H1 (cell line): Measurements from ENCODE around the gene PEAK3. TPM values are rescaled to one million over a fixed set of nuclear protein-coding genes. Genes with fewer than 3 reads are reported as not detected.
A peak's percentile ranks its signal among the peaks of the same experiment; 100 is the strongest.

Experiments used
- CTCF ChIA-PET: fragments of 300-600 bp; sonication (Branson Sonifier 250); formaldehyde crosslinking; loops from one replicate; lab custom pipeline; 2021; ENCODE audit not compliant: partially characterized antibody; lab: Charles Lee
- POLR2A ChIA-PET: fragments of 300-600 bp; sonication (Branson Sonifier 250); formaldehyde crosslinking; loops from one replicate; lab custom pipeline; 2021; ENCODE audit warnings: inconsistent platforms; ENCODE audit not compliant: partially characterized antibody; lab: Charles Lee
- DNase-seq, 2 experiments: peaks; one replicate each; pipeline versions ENCODE4 v3.0.0 to v3.0.0-alpha.2; 2010 to 2022; ENCODE audit warnings: low spot score in 2 of 2, low read depth in 1 of 2, mixed read lengths in 1 of 2
- FAIRE-seq: peaks from 2 replicates; lab custom pipeline; 2011; peaks lifted over from hg19 to GRCh38; lab: Jason Lieb, UNC
- H2AFZ ChIP-seq: 2 replicates; pipeline ENCODE4 v1.8.1; 2012; ENCODE audit warnings: low read length, inconsistent platforms
- H2AK5ac ChIP-seq: 2 replicates; pipeline ENCODE4 v1.6.1; 2013; ENCODE audit warnings: low read depth, low read length
- H2BK120ac ChIP-seq: replicated peaks from 2 replicates; pipeline ENCODE3; 2013; ENCODE audit warnings: low read depth, low read length, inconsistent platforms
- H2BK12ac ChIP-seq: 2 replicates; pipeline ENCODE4 v1.6.1; 2013; ENCODE audit warnings: low read depth, low read length
- H2BK15ac ChIP-seq: 2 replicates; pipeline ENCODE4 v1.6.1; 2013; ENCODE audit warnings: low read length
- H2BK20ac ChIP-seq: 2 replicates; pipeline ENCODE4 v1.6.1; 2013; ENCODE audit warnings: low read length
- H2BK5ac ChIP-seq: 2 replicates; pipeline ENCODE4 v1.6.1; 2013; ENCODE audit warnings: low read depth, low read length
- H3K14ac ChIP-seq: 2 replicates; pipeline ENCODE4 v1.6.1; 2013; ENCODE audit warnings: inconsistent platforms; ENCODE audit not compliant: insufficient read length
- H3K18ac ChIP-seq: 2 replicates; pipeline ENCODE4 v1.6.1; 2013; ENCODE audit warnings: low read length; ENCODE audit errors: extremely low read depth
- H3K23ac ChIP-seq: 2 replicates; pipeline ENCODE4 v1.6.1; 2013; ENCODE audit warnings: inconsistent platforms; ENCODE audit not compliant: insufficient read length
- H3K23me2 ChIP-seq: 2 replicates; pipeline ENCODE4 v1.6.1; 2013; ENCODE audit warnings: low read depth, low read length
- H3K27ac ChIP-seq: 2 replicates; pipeline ENCODE4 v1.6.1; 2011; ENCODE audit warnings: low read depth, low read length, inconsistent platforms
- H3K27me3 ChIP-seq, 4 experiments: replicated peaks in 1 of 4; 1 replicate in 1 of 4; 2 replicates in 3 of 4; pipeline versions ENCODE4 v1.6.1 to v1.8.1; 2011 to 2013; ENCODE audit warnings: low read length in 3 of 4, mild to moderate bottlenecking in 3 of 4, inconsistent platforms in 2 of 4, mixed read lengths in 2 of 4, moderate library complexity in 1 of 4; ENCODE audit not compliant: control insufficient read depth in 3 of 4, insufficient read depth in 3 of 4; ENCODE audit errors: extremely low read depth in 1 of 4
- H3K36me3 ChIP-seq, 4 experiments: 2 replicates each; pipeline versions ENCODE4 v1.6.1 to v1.8.1; 2011 to 2013; ENCODE audit warnings: mild to moderate bottlenecking in 4 of 4, low read length in 3 of 4, moderate library complexity in 2 of 4, control low read depth in 1 of 4, inconsistent platforms in 1 of 4; ENCODE audit not compliant: insufficient read depth in 4 of 4, control insufficient read depth in 2 of 4
- H3K4ac ChIP-seq: replicated peaks from 2 replicates; pipeline ENCODE3; 2013; ENCODE audit warnings: low read length, low read depth, mixed read lengths, inconsistent platforms; ENCODE audit not compliant: insufficient read length
- H3K4me1 ChIP-seq, 4 experiments: replicated peaks in 1 of 4; 1 replicate in 1 of 4; 2 replicates in 3 of 4; pipeline versions ENCODE4 v1.6.1 to v1.8.1; 2011 to 2013; ENCODE audit warnings: low read length in 3 of 4, inconsistent platforms in 2 of 4, mixed read lengths in 1 of 4; ENCODE audit not compliant: insufficient read depth in 4 of 4, control insufficient read depth in 3 of 4
- H3K4me2 ChIP-seq, 2 experiments: 2 replicates each; pipeline versions ENCODE4 v1.6.1 to v1.8.1; 2011 to 2013; ENCODE audit warnings: low read depth in 2 of 2, low read length in 2 of 2, control low read depth in 1 of 2, inconsistent platforms in 1 of 2, mild to moderate bottlenecking in 1 of 2; ENCODE audit not compliant: insufficient read depth in 1 of 2
- H3K4me3 ChIP-seq, 4 experiments: fragments of 200-600, 300-600 bp in 1 of 4; sonication (generic), shearing (Covaris generic), sonication (Bioruptor Twin) in 1 of 4; 2 replicates each; pipeline versions ENCODE4 v1.5.1 to v1.8.1; 2011 to 2016; ENCODE audit warnings: low read length in 4 of 4, low read depth in 3 of 4, control low read depth in 2 of 4, inconsistent platforms in 2 of 4, mild to moderate bottlenecking in 2 of 4, mixed read lengths in 1 of 4, moderate library complexity in 1 of 4; ENCODE audit not compliant: insufficient read depth in 2 of 4; ENCODE audit errors: extremely low read depth in 1 of 4
- H3K56ac ChIP-seq: replicated peaks from 2 replicates; pipeline ENCODE3; 2013; ENCODE audit warnings: low read depth, mild to moderate bottlenecking, mixed read lengths, low read length, inconsistent platforms; ENCODE audit not compliant: insufficient read length
- H3K79me1 ChIP-seq: 2 replicates; pipeline ENCODE4 v1.6.1; 2013; ENCODE audit warnings: low read depth, low read length, control low read depth
- H3K79me2 ChIP-seq, 2 experiments: 2 replicates each; pipeline versions ENCODE4 v1.6.1 to v1.8.1; 2012 to 2013; ENCODE audit warnings: low read length in 2 of 2, mild to moderate bottlenecking in 2 of 2, inconsistent platforms in 1 of 2; ENCODE audit not compliant: insufficient read depth in 2 of 2, control insufficient read depth in 1 of 2
- H3K9ac ChIP-seq, 4 experiments: replicated peaks in 1 of 4; 1 replicate in 1 of 4; 2 replicates in 3 of 4; pipeline versions ENCODE4 v1.6.1 to v1.8.1; 2011 to 2013; ENCODE audit warnings: low read depth in 3 of 4, low read length in 3 of 4, control low read depth in 2 of 4, mild to moderate bottlenecking in 2 of 4, moderate library complexity in 2 of 4, inconsistent platforms in 1 of 4; ENCODE audit errors: extremely low read depth in 1 of 4
- H3K9me3 ChIP-seq, 2 experiments: 2 replicates each; pipeline versions ENCODE4 v1.6.1 to v1.8.1; 2012 to 2013; ENCODE audit warnings: mild to moderate bottlenecking in 2 of 2, moderate library complexity in 2 of 2, control low read depth in 1 of 2, inconsistent platforms in 1 of 2, low read depth in 1 of 2, low read length in 1 of 2, mixed read lengths in 1 of 2; ENCODE audit not compliant: insufficient read depth in 2 of 2
- H4K20me1 ChIP-seq, 2 experiments: replicated peaks in 1 of 2; 2 replicates each; pipeline versions ENCODE3 to v1.8.1; 2011 to 2013; ENCODE audit warnings: inconsistent platforms in 2 of 2, low read length in 2 of 2, mild to moderate bottlenecking in 1 of 2; ENCODE audit not compliant: insufficient read depth in 2 of 2, control insufficient read depth in 1 of 2
- H4K5ac ChIP-seq: 2 replicates; pipeline ENCODE4 v1.6.1; 2013; ENCODE audit warnings: low read length, low read depth, mixed read lengths, inconsistent platforms; ENCODE audit not compliant: insufficient read length
- H4K8ac ChIP-seq: 2 replicates; pipeline ENCODE4 v1.8.0; 2013; ENCODE audit warnings: mild to moderate bottlenecking, moderate library complexity, low read length, inconsistent platforms; ENCODE audit not compliant: insufficient read depth; ENCODE audit errors: extremely low read depth
- H4K91ac ChIP-seq: replicated peaks from 2 replicates; pipeline ENCODE3; 2013; ENCODE audit warnings: low read length, mixed read lengths, inconsistent platforms; ENCODE audit not compliant: insufficient read length
- BACH1 ChIP-seq: IDR thresholded peaks from 2 replicates; pipeline ENCODE4 v1.6.1; 2012; ENCODE audit warnings: low read length, improper control_type of control experiment
- CBX5 ChIP-seq: fragments of 300-800, 300-1000 bp; sonication (generic); IDR thresholded peaks from 2 replicates; pipeline ENCODE4 v1.7.1; 2016; ENCODE audit warnings: antibody characterized with exemption, low read length, low read depth
- CBX8 ChIP-seq: fragments of 300-800, 300-1000 bp; sonication (generic); IDR thresholded peaks from 2 replicates; pipeline ENCODE4 v1.7.1; 2016; ENCODE audit warnings: low read depth, low read length, borderline replicate concordance
- CHD2 ChIP-seq: IDR thresholded peaks from 2 replicates; pipeline ENCODE4 v1.6.1; 2012; ENCODE audit warnings: low read length, improper control_type of control experiment
- CTBP2 ChIP-seq: IDR thresholded peaks from 2 replicates; pipeline ENCODE4 v1.7.0; 2011; ENCODE audit warnings: borderline replicate concordance, mild to moderate bottlenecking, moderate library complexity, mixed read lengths, low read length; ENCODE audit not compliant: insufficient read depth, insufficient read length
- EGR1 ChIP-seq: IDR thresholded peaks from 2 replicates; pipeline ENCODE4 v1.6.1; 2011; ENCODE audit warnings: low read depth, low read length, borderline replicate concordance
- KDM1A ChIP-seq: fragments of 200-600, 300-600 bp; sonication (generic); IDR thresholded peaks from 2 replicates; pipeline ENCODE4 v1.7.1; 2016; ENCODE audit warnings: mild to moderate bottlenecking, low read length, borderline replicate concordance
- NANOG ChIP-seq: IDR thresholded peaks from 2 replicates; pipeline ENCODE4 v1.6.1; 2011; ENCODE audit warnings: low read length, low read depth, mild to moderate bottlenecking, inconsistent platforms; ENCODE audit not compliant: insufficient read depth, poor library complexity, severe bottlenecking
- POU5F1 ChIP-seq: IDR thresholded peaks from 2 replicates; pipeline ENCODE4 v1.6.1; 2011; ENCODE audit warnings: low read depth, mild to moderate bottlenecking, low read length, moderate library complexity
- RBBP5 ChIP-seq: IDR thresholded peaks from 2 replicates; pipeline ENCODE4 v1.7.1; 2012; ENCODE audit warnings: low read depth, mild to moderate bottlenecking, inconsistent platforms, low read length, moderate library complexity, borderline replicate concordance
- SAP30 ChIP-seq: fragments of 300-600 bp; sonication (generic); IDR thresholded peaks from 2 replicates; pipeline ENCODE4 v1.7.1; 2012; ENCODE audit warnings: low read length, moderate library complexity, mild to moderate bottlenecking, inconsistent platforms; ENCODE audit not compliant: insufficient read depth, insufficient replicate concordance
- SIN3A ChIP-seq, 2 experiments: IDR thresholded peaks in 1 of 2; conservative IDR thresholded peaks in 1 of 2; 2 replicates each; pipeline ENCODE4 v1.6.1; 2011 to 2012; ENCODE audit warnings: low read length in 2 of 2, improper control_type of control experiment in 1 of 2, low read depth in 1 of 2, mild to moderate bottlenecking in 1 of 2
- TAF1 ChIP-seq: IDR thresholded peaks from 2 replicates; pipeline ENCODE4 v1.6.1; 2011; ENCODE audit warnings: mild to moderate bottlenecking, low read depth, low read length
- YY1 ChIP-seq: IDR thresholded peaks from 2 replicates; pipeline ENCODE4 v1.6.1; 2011; ENCODE audit warnings: low read depth, mild to moderate bottlenecking, low read length
- WGBS, 2 experiments: shearing (Covaris generic) in 1 of 2; methylation state at CpG; one replicate each; pipeline versions ENCODE4 v1.1.6 to v1.1.7; 2013 to 2015; ENCODE audit warnings: low lambda C conversion rate in 2 of 2, mixed read lengths in 2 of 2, inconsistent platforms in 1 of 2, low coverage in 1 of 2, missing lambda C conversion rate in 1 of 2; ENCODE audit not compliant: insufficient replicate concordance in 2 of 2, insufficient coverage in 1 of 2, insufficient read length in 1 of 2; ENCODE audit errors: extremely low coverage in 1 of 2, missing lambda C conversion rate in 1 of 2; 5-methylcytosine and 5-hydroxymethylcytosine counted together
- polyA plus RNA-seq, 7 experiments: library from polyadenylated mRNA; depleted of rRNA in 3 of 7; stranded (reverse) in 5 of 7; unstranded in 2 of 7; fragments of >200 nt in 5 of 7; fragments of 200-250 nt in 2 of 7; gene quantifications; 1 replicate in 5 of 7; 2 replicates in 1 of 7; 4 replicates in 1 of 7; pipeline versions ENCODE4 v1.2.1 to v1.2.3, GENCODE V29; 2011 to 2013; ENCODE audit warnings: missing spikeins in 2 of 7, mixed read lengths in 2 of 7
- total RNA-seq: library from RNA; stranded (reverse); fragmentation: NEBNext Ultra II Directional; extraction: Animal tissue kit (Norgen Biotek cat#: 25700); gene quantifications from 2 replicates; pipeline ENCODE4 v1.2.1, GENCODE V29; 2021

Gene PEAK3
- total and polyA plus RNA-seq, 2 of the 8 experiments (the other 6 are each of a cell fraction or from before 2014, with no cell fraction given) = not detected

DNA sequence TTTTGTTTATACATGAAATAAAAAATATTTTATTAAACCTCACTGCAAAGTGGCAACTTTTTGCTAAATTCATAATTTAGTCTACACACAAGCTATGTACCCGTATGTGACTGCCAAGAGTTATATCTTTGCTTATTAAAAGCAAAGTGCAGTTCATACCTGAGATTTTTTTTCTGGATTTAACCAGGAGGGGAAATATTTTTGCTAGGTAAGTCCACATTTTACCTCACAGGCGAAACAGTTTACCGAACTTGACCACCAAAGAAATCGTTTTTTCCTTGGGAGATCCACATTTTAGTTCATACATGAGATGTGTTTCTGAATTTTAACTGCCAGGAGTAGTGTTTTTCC lies 13.5 kb downstream of the PEAK3 start:
- CTCF ChIA-PET = interaction anchor here (1.4 kb wide), 1 partner anchor 29 kb away, joined by 4 read pairs; no protein-coding TSS in a partner anchor
- no peak for TF ChIP-seq SAP30
- no peak for TF ChIP-seq CBX5
- no peak for TF ChIP-seq POU5F1
- TF ChIP-seq BACH1 = no peak
- no peak for TF ChIP-seq CBX8
- no peak for TF ChIP-seq CHD2
- no peak for TF ChIP-seq EGR1
- no peak for TF ChIP-seq CTBP2
- no peak for TF ChIP-seq KDM1A
- no peak for TF ChIP-seq NANOG
- TF ChIP-seq YY1 = no peak
- TF ChIP-seq TAF1 = no peak
- TF ChIP-seq RBBP5 = no peak
- no peak for TF ChIP-seq SIN3A (conservative IDR thresholded peaks at IDR 0.05 in 1 of 2, IDR thresholded peaks at IDR 0.05 in 1 of 2; ENCODE audit: low read depth in 1 of 2, low read length in 2 of 2)

More for the DNA sequence above, 13.5 kb downstream of the PEAK3 start:
- Histone ChIP-seq H2BK12ac (no peak overlapping the region), H4K5ac (no peak overlapping the region), H3K9me3 (no peaks in the 10 kb centered on the region), H2AFZ (no peak overlapping the region), H3K56ac (no peak overlapping the region), H2BK20ac (no peak overlapping the region), H3K18ac (no peak overlapping the region), H3K4me1 (peaks cover 0 to 18% (median 6%) of the 10 kb centered on the region in 4 experiments; a peak in 5 of 7 replicates), H3K4ac (no peak overlapping the region), H2BK120ac (no peak overlapping the region), H3K23me2 (peaks cover 5% of the 10 kb centered on the region; the same call in 1 of the 2 replicates), H3K79me1 (no peaks in the 10 kb centered on the region), H3K27me3 (no peaks in the 10 kb centered on the region), H3K36me3 (peaks cover 3 to 23% (median 9%) of the 10 kb centered on the region in 4 experiments; a peak in 5 of 8 replicates), H2BK15ac (no peak overlapping the region), H3K27ac (no peak overlapping the region), H4K20me1 (peaks cover 17 to 20% of the 10 kb centered on the region in 2 experiments), H2AK5ac (no peak overlapping the region), H4K8ac (no peak overlapping the region), H2BK5ac (no peak overlapping the region), H3K23ac (no peak overlapping the region), H3K9ac (no peak overlapping the region), H3K79me2 (peaks cover 20 to 34% of the 10 kb centered on the region in 2 experiments; a peak in 3 of 4 replicates), H3K4me3 (peak overlapping the region in 2 of 4 experiments; percentile 95 to 100; a peak in 3 of 8 replicates), H3K14ac (no peak overlapping the region), H3K4me2 (peak overlapping the region; percentile 38 to 63; a peak in 2 of 4 replicates), H4K91ac (no peak overlapping the region)
- FAIRE-seq (no peak), DNase-seq (no peak)
- 81% methylated on average over 4 of the region's 4 CpGs; no CpG with 5 or more reads in 1 of the 2 experiments for WGBS, 2 experiments
- POLR2A ChIA-PET = interaction anchor here (1.2 to 23.4 kb wide), 7 partner anchors 13 to 86 kb away, joined by 3 to 330 read pairs (median 8); partner anchors contain the start of genes AMH, JSRP1 and SF3A2
